Ishikawa (cell line): ENCODE results near the gene NCK1.

ENCODE experiments used
- CEBPB ChIP-seq: IDR thresholded peaks from 2 replicates; pipeline ENCODE4 v1.6.1; 2012
- CREB1 ChIP-seq: IDR thresholded peaks from 2 replicates; pipeline ENCODE4 v1.6.1; 2012; ENCODE audit warnings: low read depth
- EGR1 ChIP-seq: IDR thresholded peaks from 2 replicates; pipeline ENCODE4 v1.6.1; 2012
- EP300 ChIP-seq: IDR thresholded peaks from 2 replicates; pipeline ENCODE4 v1.6.1; 2012; ENCODE audit warnings: borderline replicate concordance
- FOXM1 ChIP-seq: IDR thresholded peaks from 2 replicates; pipeline ENCODE4 v1.6.1; 2012; ENCODE audit warnings: low read depth, borderline replicate concordance
- NFIC ChIP-seq: IDR thresholded peaks from 2 replicates; pipeline ENCODE4 v1.6.1; 2012
- RAD21 ChIP-seq: IDR thresholded peaks from 2 replicates; pipeline ENCODE4 v1.6.1; 2012; ENCODE audit warnings: low read depth
- REST ChIP-seq: IDR thresholded peaks from 2 replicates; pipeline ENCODE4 v1.6.1; 2012; ENCODE audit warnings: low read depth, mild to moderate bottlenecking
- TAF1 ChIP-seq: IDR thresholded peaks from 2 replicates; pipeline ENCODE4 v1.6.1; 2012; ENCODE audit warnings: low read depth, mild to moderate bottlenecking
- TCF12 ChIP-seq: IDR thresholded peaks from 2 replicates; pipeline ENCODE4 v1.6.1; 2012; ENCODE audit warnings: low read depth
- TEAD4 ChIP-seq: IDR thresholded peaks from 2 replicates; pipeline ENCODE4 v1.6.1; 2012
- USF1 ChIP-seq: IDR thresholded peaks from 2 replicates; pipeline ENCODE4 v1.6.1; 2012
- YY1 ChIP-seq: IDR thresholded peaks from 2 replicates; pipeline ENCODE4 v1.6.1; 2012; ENCODE audit warnings: low read depth
- ZBTB7A ChIP-seq: IDR thresholded peaks from 2 replicates; pipeline ENCODE4 v1.6.1; 2012; ENCODE audit warnings: low read depth

- TF ChIP-seq USF1: no peak
- no peak for TF ChIP-seq RAD21
- no peak for TF ChIP-seq FOXM1
- no peak for TF ChIP-seq EP300
- no peak for TF ChIP-seq TEAD4
- no peak for TF ChIP-seq NFIC
- TF ChIP-seq REST: no peak
- no peak for TF ChIP-seq TCF12
- TF ChIP-seq TAF1: no peak
- TF ChIP-seq YY1: no peak
- TF ChIP-seq EGR1: no peak
- TF ChIP-seq ZBTB7A: no peak
- TF ChIP-seq CREB1: no peak
- no peak for TF ChIP-seq CEBPB
Measured at GRCh38 chr3:136925425-136926190, 63.6 kb downstream of the NCK1 start.
